K562 (cell line): ENCODE data around the gene USP12. TPM values are rescaled to one million over a fixed set of nuclear protein-coding genes. Genes with fewer than 3 reads are reported as not detected.

Experiments used
- ATF4 ChIP-seq: fragments of 450-650 bp; formaldehyde crosslinking; IDR thresholded peaks from 2 replicates; pipeline ENCODE4 v1.4.0; 2022; ENCODE audit warnings: mild to moderate bottlenecking, moderate library complexity
- DMBX1 ChIP-seq: fragments of 250-450 bp; sonication (Bioruptor Pico); IDR thresholded peaks from 2 replicates; pipeline ENCODE4 v1.8.0; 2022; ENCODE audit warnings: inconsistent platforms, mild to moderate bottlenecking, moderate library complexity, borderline replicate concordance
- HNRNPLL ChIP-seq: fragments of 200-400 bp; formaldehyde crosslinking; IDR thresholded peaks from 2 replicates; pipeline ENCODE4 v1.6.1; 2017; ENCODE audit warnings: low read length, low read depth, mild to moderate bottlenecking; ENCODE audit not compliant: poor library complexity, severe bottlenecking
- KAT7 ChIP-seq: sonication (generic); formaldehyde crosslinking; IDR thresholded peaks from 2 replicates; pipeline ENCODE4 v1.8.0; 2022; ENCODE audit warnings: missing genetic modification reagents, mild to moderate bottlenecking, borderline replicate concordance
- MEF2D ChIP-seq: conservative IDR thresholded peaks from 2 replicates; pipeline ENCODE4 v1.6.1; 2016; ENCODE audit warnings: low read depth, missing genetic modification characterization, missing compliant biosample characterization
- MYBL2 ChIP-seq, 2 experiments: fragments of 450-650 bp in 1 of 2; sonication (generic) in 1 of 2; formaldehyde crosslinking in 1 of 2; IDR thresholded peaks; 2 replicates each; pipeline versions ENCODE4 v1.6.1 to v1.8.1; 2017 to 2022; ENCODE audit warnings: borderline replicate concordance in 1 of 2, inconsistent platforms in 1 of 2, low read depth in 1 of 2, mild to moderate bottlenecking in 1 of 2, missing genetic modification reagents in 1 of 2, moderate library complexity in 1 of 2
- RUNX1 ChIP-seq: sonication (generic); IDR thresholded peaks from 2 replicates; pipeline ENCODE4 v1.6.1; 2016; ENCODE audit warnings: antibody characterized with exemption, low read depth
- SMAD1 ChIP-seq: fragments of 150-350 bp; IDR thresholded peaks from 2 replicates; pipeline ENCODE4 v1.6.1; 2014; ENCODE audit warnings: low read length, low read depth; ENCODE audit not compliant: partially characterized antibody
- TCF7L2 ChIP-seq: fragments of 150-350 bp; IDR thresholded peaks from 2 replicates; pipeline ENCODE4 v1.6.1; 2016; ENCODE audit warnings: low read depth, mild to moderate bottlenecking, low read length, moderate library complexity
- THAP12 ChIP-seq: fragments of 250-450 bp; sonication (Bioruptor Pico); IDR thresholded peaks from 2 replicates; pipeline ENCODE4 v1.9.0; 2021; ENCODE audit warnings: mild to moderate bottlenecking, inconsistent platforms
- ZC3H11A ChIP-seq: IDR thresholded peaks from 2 replicates; pipeline ENCODE4 v1.6.1; 2012; ENCODE audit warnings: low read depth, low read length, improper control_type of control experiment
- ZNF589 ChIP-seq: fragments of 200-800 bp; sonication (Bioruptor generic); IDR thresholded peaks from 2 replicates; pipeline ENCODE4 v1.6.1; 2016; ENCODE audit warnings: low read depth, missing genetic modification characterization, missing compliant biosample characterization
- ZNF592 ChIP-seq: fragments of 450-650 bp; IDR thresholded peaks from 2 replicates; pipeline ENCODE4 v1.6.1; 2017; ENCODE audit warnings: antibody characterized with exemption, mild to moderate bottlenecking
- ZNF79 ChIP-seq: fragments of 250-450 bp; sonication (Bioruptor Pico); IDR thresholded peaks from 2 replicates; pipeline ENCODE4 v1.4.0; 2020; ENCODE audit warnings: low read depth, mild to moderate bottlenecking, moderate library complexity
- polyA plus RNA-seq, 8 experiments: library from polyadenylated mRNA; depleted of rRNA in 4 of 8; stranded (reverse) in 5 of 8; unstranded in 3 of 8; fragments of >200 nt; fragmentation: Nextera tagmentation in 2 of 8; fragmentation: Illumina TruSeq in 1 of 8; extraction: Ambion mirVana in 2 of 8; extraction: Trizol in 1 of 8; gene quantifications; 2 replicates each; pipeline versions ENCODE4 v1.2.1 to v1.2.3, GENCODE V29; 2011 to 2014; ENCODE audit warnings: inconsistent platforms in 1 of 8, missing spikeins in 1 of 8
- total RNA-seq, 7 experiments: library from RNA; depleted of rRNA in 6 of 7; stranded (reverse); fragments of >200 nt in 6 of 7; fragmentation: Illumina TruSeq in 2 of 7; extraction: Trizol in 2 of 7; gene quantifications; 2 replicates each; pipeline versions ENCODE4 v1.2.1 to v1.2.3, GENCODE V29; 2011 to 2021; ENCODE audit warnings: low replicate concordance in 1 of 7

Gene USP12
- total and polyA plus RNA-seq, 9 of the 15 experiments (the other 6 are each of a cell fraction or from before 2014, with no cell fraction given): 1.8 to 20.5 (median 13.3) TPM

GRCh38 chr13:27203186-27203585 is 31.6 kb upstream of the USP12 start (continued):
- TF ChIP-seq ZNF592 (0 out of 2 replicates have a peak, but pooled peaks have one; percentile 13), ATF4 (peak; percentile 82), RUNX1 (no peak), ZNF589 (no peak), THAP12 (CRISPR knock-in tag) (no peak), MYBL2 (IDR thresholded peaks at IDR 0.05; ENCODE audit: low read depth) (no peak), MYBL2 (CRISPR knock-in tag; IDR thresholded peaks at IDR 0.05; ENCODE audit: borderline replicate concordance) (no peak), DMBX1 (CRISPR knock-in tag) (no peak), SMAD1 (no peak), MEF2D (tag) (no peak), TCF7L2 (no peak), ZNF79 (CRISPR knock-in tag) (no peak), HNRNPLL (no peak), KAT7 (CRISPR knock-in tag) (no peak), ZC3H11A (no peak)
